HCT116 (cell line): ENCODE measurements around the gene JAK3.

Source experiments
- ATF3 ChIP-seq: IDR thresholded peaks from 2 replicates; pipeline ENCODE4 v1.6.1; 2012
- CTCF ChIP-seq, 3 experiments: fragments of 200-600 bp in 1 of 3; sonication (generic) in 1 of 3; IDR thresholded peaks in 2 of 3; conservative IDR thresholded peaks in 1 of 3; 2 replicates each; pipeline ENCODE4 v1.5.1; 2012 to 2017; ENCODE audit warnings: low read depth in 2 of 3, low read length in 2 of 3, antibody characterized with exemption in 1 of 3, borderline replicate concordance in 1 of 3, control low read depth in 1 of 3, mild to moderate bottlenecking in 1 of 3, mixed read lengths in 1 of 3, mixed run types in 1 of 3, moderate library complexity in 1 of 3; ENCODE audit not compliant: insufficient read depth in 1 of 3
- EZH2 ChIP-seq: fragments of 200-600 bp; sonication (generic); IDR thresholded peaks from 2 replicates; pipeline ENCODE4 v1.6.1; 2017; ENCODE audit warnings: antibody characterized with exemption, mixed run types
- EZH2phosphoT487 ChIP-seq: fragments of 200-600 bp; IDR thresholded peaks from 2 replicates; pipeline ENCODE4 v1.6.1; 2018; ENCODE audit warnings: antibody characterized with exemption, borderline replicate concordance
- POLR2A ChIP-seq: IDR thresholded peaks from 2 replicates; pipeline ENCODE4 v1.7.0; 2011; ENCODE audit warnings: borderline replicate concordance; ENCODE audit not compliant: insufficient read depth, insufficient read length; ENCODE audit errors: extremely low read depth
- POLR2AphosphoS5 ChIP-seq: IDR thresholded peaks from 2 replicates; pipeline ENCODE4 v1.6.1; 2011; ENCODE audit warnings: mild to moderate bottlenecking, low read depth, low read length, moderate library complexity
- RAD21 ChIP-seq: IDR thresholded peaks from 2 replicates; pipeline ENCODE4 v1.6.1; 2012; ENCODE audit warnings: low read depth, mild to moderate bottlenecking
- YY1 ChIP-seq: IDR thresholded peaks from 2 replicates; pipeline ENCODE4 v1.6.1; 2011; ENCODE audit warnings: low read length, low read depth, moderate library complexity, mild to moderate bottlenecking; ENCODE audit not compliant: insufficient replicate concordance; ENCODE audit errors: extremely low read depth
- TF ChIP-seq, protein P1 (sequence below): IDR thresholded peaks from 2 replicates; pipeline ENCODE4 v1.6.1; 2012

DNA sequence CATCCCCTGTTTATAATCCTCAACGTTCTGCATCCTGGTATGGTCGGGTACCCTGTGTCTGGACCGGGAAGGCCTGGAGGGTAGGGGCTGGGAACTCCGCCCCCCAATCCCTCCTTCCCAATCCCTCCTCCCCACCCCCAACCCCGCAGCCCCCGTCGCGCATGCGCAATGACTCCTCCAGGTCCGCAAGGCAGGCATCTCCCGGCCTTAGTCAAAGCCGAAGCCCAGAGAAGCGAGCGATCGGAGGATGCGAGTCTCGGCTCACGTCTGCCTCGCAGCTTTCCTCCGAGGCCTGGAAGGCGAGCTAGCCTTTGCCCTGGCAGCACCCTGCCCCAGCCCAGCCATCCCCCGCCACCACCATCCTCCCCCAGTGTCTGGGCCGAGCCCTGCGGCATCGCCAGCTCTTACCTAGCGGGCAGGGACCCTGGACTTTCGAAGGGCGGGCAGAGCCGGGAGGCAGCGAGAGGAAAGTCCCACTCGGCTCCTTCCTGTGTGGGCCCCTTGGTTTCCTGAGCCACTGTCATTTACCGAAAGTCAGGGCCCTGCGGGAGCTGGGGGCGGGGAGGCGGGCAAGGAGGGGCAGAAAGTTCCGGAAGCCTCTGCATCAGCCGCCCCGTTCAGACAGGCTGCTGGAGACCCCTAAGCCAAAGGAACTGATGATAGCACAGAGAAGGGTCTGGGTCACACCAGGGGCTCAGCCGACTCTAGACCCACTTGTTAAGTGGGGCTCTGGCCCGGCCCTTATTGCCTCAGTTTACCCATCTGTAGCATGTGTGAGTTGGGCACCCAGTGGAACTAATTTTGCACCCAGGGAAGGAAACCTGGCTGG lies at the start of gene JAK3:
- TF ChIP-seq EZH2phosphoT487 (no peak), RAD21 (no peak), POLR2A (no peak), CTCF (IDR thresholded peaks at IDR 0.05 in 2 of 3, conservative IDR thresholded peaks at IDR 0.05 in 1 of 3; ENCODE audit: borderline replicate concordance in 1 of 3, insufficient read depth in 1 of 3, low read depth in 2 of 3, low read length in 2 of 3) (no peak), ATF3 (no peak), POLR2AphosphoS5 (no peak), EZH2 (no peak), YY1 (no peak)
- TF ChIP-seq, protein P1, sequence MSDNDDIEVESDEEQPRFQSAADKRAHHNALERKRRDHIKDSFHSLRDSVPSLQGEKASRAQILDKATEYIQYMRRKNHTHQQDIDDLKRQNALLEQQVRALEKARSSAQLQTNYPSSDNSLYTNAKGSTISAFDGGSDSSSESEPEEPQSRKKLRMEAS: no peak
